Astrocyte of the cerebellum (primary cell): ENCODE measurements around the gene CCDC87.

ENCODE experiments used
- DNase-seq: peaks from one replicate; pipeline ENCODE4 v3.0.0-alpha.2; 2011; ENCODE audit warnings: low read depth
- H3K4me3 ChIP-seq: 2 replicates; pipeline ENCODE4 v1.5.1; 2011; ENCODE audit warnings: mild to moderate bottlenecking, low read depth, low read length, moderate library complexity
- CTCF ChIP-seq: IDR thresholded peaks from 2 replicates; pipeline ENCODE4 v1.5.1; 2012; ENCODE audit warnings: low read length, low read depth, moderate library complexity, mild to moderate bottlenecking; ENCODE audit errors: missing control alignments
- in situ Hi-C: cut with HindIII; loops from 2 replicates; pipeline ENCODE4 v1.10.0; 2017; ENCODE audit warnings: low sequenced_read_pairs

The CCDC87 gene

DNA sequence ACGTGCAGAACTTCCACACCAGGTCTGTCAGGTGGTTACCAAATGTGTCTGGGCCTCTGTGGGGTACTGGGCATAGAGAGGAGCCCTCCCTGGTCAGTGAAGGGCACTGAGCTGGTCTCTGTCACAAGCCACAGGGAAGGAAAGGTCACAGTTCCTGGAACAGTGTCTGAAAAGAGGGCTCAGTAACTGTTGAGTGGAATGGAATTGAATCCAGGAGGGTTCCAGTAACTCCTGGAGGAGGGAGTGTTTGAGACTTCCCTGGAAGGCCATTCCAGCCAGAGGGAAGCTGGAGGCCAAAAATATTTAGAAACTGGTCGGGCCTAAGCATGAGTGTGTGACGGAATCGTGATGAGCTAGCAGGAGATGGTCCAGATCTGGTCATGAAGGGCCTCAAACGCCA is 38.3 kb downstream of the CCDC87 start:
- no peak for DNase-seq
- in situ Hi-C loops: no loop called here
- H3K4me3 ChIP-seq: no peak overlapping the region
- no peak for TF ChIP-seq CTCF

DNA sequence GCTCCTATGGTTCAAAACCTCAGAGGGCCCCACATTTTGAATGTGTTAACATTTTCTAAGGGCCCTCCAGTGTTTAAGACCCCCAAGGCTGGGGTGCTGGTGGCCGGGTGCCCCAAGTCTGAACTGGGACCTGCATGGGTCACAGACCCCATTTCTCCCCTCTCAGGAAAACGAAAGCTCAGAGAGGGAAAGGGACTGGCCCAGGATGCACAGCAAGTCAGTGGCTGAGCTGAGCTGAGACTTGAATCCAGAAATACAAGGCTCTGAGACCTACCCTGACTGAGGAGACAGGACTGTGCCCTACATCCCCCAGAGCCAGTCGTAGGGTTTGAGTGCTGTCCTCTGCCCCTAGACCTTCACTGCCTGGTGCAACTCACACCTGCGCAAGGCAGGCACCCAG is 42.0 kb downstream of the CCDC87 start:
- H3K4me3 ChIP-seq: no peak overlapping the region
- no peak for DNase-seq
- in situ Hi-C loops: no loop called here
- TF ChIP-seq CTCF: no peak

GRCh38 chr11:66549696-66550095 is 43.2 kb downstream of the CCDC87 start:
- no peak for TF ChIP-seq CTCF
- in situ Hi-C loops: no loop called here
- no peak for DNase-seq
- H3K4me3 ChIP-seq: no peak overlapping the region

- H3K4me3 ChIP-seq: no peak overlapping the region
- no peak for DNase-seq
- in situ Hi-C loops: no loop called here
- no peak for TF ChIP-seq CTCF
Observed at GRCh38 chr11:66548774-66549630, 43.9 kb downstream of the CCDC87 start.

DNA sequence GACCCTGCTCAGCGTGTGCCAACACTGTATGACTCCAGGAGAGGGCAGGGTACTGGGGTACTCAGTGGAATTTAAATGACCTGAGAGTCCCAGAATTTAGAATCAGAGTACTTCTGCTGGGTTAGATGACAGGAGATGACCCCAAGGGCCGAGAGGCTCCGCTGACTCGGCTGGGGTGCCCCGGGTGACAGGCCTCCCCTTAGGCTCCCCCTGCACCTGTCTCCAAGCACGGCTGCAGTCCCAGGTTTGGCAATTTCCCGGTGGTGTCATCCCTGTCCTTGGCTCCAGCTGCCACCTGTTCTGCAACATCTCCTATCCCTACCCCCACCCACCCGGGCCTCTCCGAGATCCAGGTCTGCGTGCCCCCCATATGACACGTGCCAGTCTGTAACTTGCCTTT is 44.8 kb downstream of the CCDC87 start:
- DNase-seq: no peak
- no peak for TF ChIP-seq CTCF
- no peak overlapping the region for H3K4me3 ChIP-seq
- in situ Hi-C loops: no loop called here

DNA sequence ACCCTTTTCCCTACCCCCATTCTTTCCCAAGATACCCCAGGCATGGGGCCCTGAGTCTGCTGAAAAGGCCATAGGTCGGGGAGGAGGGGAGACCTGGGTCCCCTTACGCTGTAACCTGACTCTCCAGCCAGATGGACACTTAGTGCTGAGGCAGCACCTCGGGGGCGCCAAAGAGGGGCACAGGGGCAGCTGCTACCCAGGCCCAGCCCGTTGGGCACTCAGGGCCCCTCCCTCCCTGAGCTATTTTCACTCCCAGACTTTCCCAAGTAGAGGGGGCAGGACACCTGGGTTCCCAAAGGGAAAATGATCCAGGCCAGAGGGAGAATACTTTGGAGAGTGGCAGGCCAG is 45.2 kb downstream of the CCDC87 start:
- DNase-seq: no peak
- H3K4me3 ChIP-seq: no peak overlapping the region
- no peak for TF ChIP-seq CTCF
- in situ Hi-C loops: no loop called here
